ENCODE data around the gene MERTK. TPM values are rescaled to one million over a fixed set of nuclear protein-coding genes. Genes with fewer than 3 reads are reported as not detected.

Gene MERTK
- total and polyA plus RNA-seq, 10 of the 15 experiments (the other 5 are each of a cell fraction or from before 2014, with no cell fraction given): 0.13 to 30.6 (median 0.50) TPM

- ChIA-PET POLR2A (no interaction called here), SMC1A (ENCODE audit: uncharacterized antibody, unreplicated experiment) (interaction anchor here (0.6 kb wide), 1 partner anchor 8 kb away, joined by 3 read pairs; no protein-coding TSS in a partner anchor), RAD21 (ENCODE audit: unreplicated experiment) (no interaction called here), CTCF (no interaction called here)
- no peak overlapping the region for H3K27ac ChIP-seq (ENCODE audit: control insufficient read depth, insufficient read depth)
- ATAC-seq (no peak), FAIRE-seq (no peak), DNase-seq (ENCODE audit: low read depth, low spot score) (no peak)
- no peak overlapping the region for H2AFZ ChIP-seq (ENCODE audit: control insufficient read depth, low read depth, low read length)
- no peaks in the 10 kb centered on the region for H3K27me3 ChIP-seq (replicated peaks in 1 of 2; ENCODE audit: control insufficient read depth in 2 of 2, insufficient read depth in 2 of 2, low read length in 1 of 2)
- in situ Hi-C loops (cut with MboI): no loop called here
- no peaks in the 10 kb centered on the region for H3K36me3 ChIP-seq (ENCODE audit: control insufficient read depth in 2 of 2, insufficient read depth in 2 of 2, low read length in 1 of 2)
- no peak overlapping the region for H3K4me2 ChIP-seq (ENCODE audit: control insufficient read depth, insufficient read depth)
- no peaks in the 10 kb centered on the region for H3K79me2 ChIP-seq (ENCODE audit: control insufficient read depth, insufficient read depth, low read length)
- no peak overlapping the region for H3K9ac ChIP-seq (ENCODE audit: control insufficient read depth, insufficient read depth, low read length)
- H3K9me3 ChIP-seq (replicated peaks; ENCODE audit: control insufficient read depth, insufficient read depth, low read length): no peaks in the 10 kb centered on the region
- H4K20me1 ChIP-seq (ENCODE audit: control insufficient read depth, insufficient read depth): no peaks in the 10 kb centered on the region
- BruUV-seq (replicated peaks): no TSS peak
- no peak overlapping the region for H3K4me3 ChIP-seq
- intact Hi-C loops (cut with micrococcal nuclease; ENCODE audit: unreplicated experiment): no loop called here
- H3K4me1 ChIP-seq (ENCODE audit: control insufficient read depth, insufficient read depth, low read length): peaks cover 6% of the 10 kb centered on the region
- 50% methylated on average over 2 of the region's 2 CpGs for WGBS (ENCODE audit: insufficient coverage, insufficient replicate concordance, low lambda C conversion rate, missing lambda C conversion rate)
- no peak for TF ChIP-seq WRNIP1 (IDR thresholded peaks at IDR 0.05; ENCODE audit: borderline replicate concordance, low read depth, low read length)
- TF ChIP-seq IRF3 (IDR thresholded peaks at IDR 0.05): no peak
- no peak for TF ChIP-seq TARDBP (IDR thresholded peaks at IDR 0.05; ENCODE audit: borderline replicate concordance)
- no peak for TF ChIP-seq EGR1 (IDR thresholded peaks at IDR 0.05; ENCODE audit: borderline replicate concordance in 1 of 2, low read depth in 2 of 2, low read length in 2 of 2)
- no peak for TF ChIP-seq NR2F1 (conservative IDR thresholded peaks at IDR 0.05)
- TF ChIP-seq ZNF622 (IDR thresholded peaks at IDR 0.05): no peak
- no peak for TF ChIP-seq FOXM1 (IDR thresholded peaks at IDR 0.05; ENCODE audit: low read depth, low read length)
- no peak for TF ChIP-seq CREM (IDR thresholded peaks at IDR 0.05; ENCODE audit: low read depth)
- TF ChIP-seq ZBTB40 (IDR thresholded peaks at IDR 0.05; ENCODE audit: borderline replicate concordance): no peak
- no peak for TF ChIP-seq HSF1 (IDR thresholded peaks at IDR 0.05; ENCODE audit: low read depth, low read length)
- no peak for TF ChIP-seq LARP7 (IDR thresholded peaks at IDR 0.05)
- no peak for TF ChIP-seq MEF2A (IDR thresholded peaks at IDR 0.05; ENCODE audit: insufficient read depth, low read depth, low read length)
- TF ChIP-seq ZNF274 (IDR thresholded peaks at IDR 0.05; ENCODE audit: insufficient read depth, insufficient read length): no peak
- no peak for TF ChIP-seq POLR2AphosphoS5 (IDR thresholded peaks at IDR 0.05; ENCODE audit: low read length)
- TF ChIP-seq STAT3 (IDR thresholded peaks at IDR 0.05; ENCODE audit: low read depth, low read length): no peak
- no peak for TF ChIP-seq RB1 (IDR thresholded peaks at IDR 0.05; ENCODE audit: borderline replicate concordance)
- no peak for TF ChIP-seq E4F1 (IDR thresholded peaks at IDR 0.05; ENCODE audit: borderline replicate concordance, partially characterized antibody)
Observed at GRCh38 chr2:112008910-112009485, 110.6 kb downstream of the MERTK start.

All from GM12878 (cell line).